ENCODE measurements around the gene ADGRA3.

DNA sequence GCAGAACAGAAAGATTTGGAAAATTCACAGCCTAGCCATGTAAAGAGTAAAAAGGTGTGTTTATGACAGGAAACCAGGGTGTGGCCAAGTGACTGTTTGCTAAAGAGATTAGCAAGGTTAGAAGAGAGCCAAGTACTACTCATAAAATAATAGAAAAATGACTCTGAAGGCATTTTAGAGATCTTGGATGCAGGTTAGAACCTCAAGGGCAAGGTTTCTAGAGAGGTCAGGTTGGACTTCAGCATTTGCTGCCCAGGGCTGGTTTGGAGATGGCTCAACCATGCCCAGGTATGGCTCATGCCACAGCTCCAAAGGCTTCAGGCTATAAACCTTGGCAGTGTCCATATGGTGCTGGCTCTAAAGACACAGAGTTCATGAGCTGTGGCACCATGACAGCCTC is 40.6 kb upstream of the ADGRA3 start:
- TF ChIP-seq, protein P1, sequence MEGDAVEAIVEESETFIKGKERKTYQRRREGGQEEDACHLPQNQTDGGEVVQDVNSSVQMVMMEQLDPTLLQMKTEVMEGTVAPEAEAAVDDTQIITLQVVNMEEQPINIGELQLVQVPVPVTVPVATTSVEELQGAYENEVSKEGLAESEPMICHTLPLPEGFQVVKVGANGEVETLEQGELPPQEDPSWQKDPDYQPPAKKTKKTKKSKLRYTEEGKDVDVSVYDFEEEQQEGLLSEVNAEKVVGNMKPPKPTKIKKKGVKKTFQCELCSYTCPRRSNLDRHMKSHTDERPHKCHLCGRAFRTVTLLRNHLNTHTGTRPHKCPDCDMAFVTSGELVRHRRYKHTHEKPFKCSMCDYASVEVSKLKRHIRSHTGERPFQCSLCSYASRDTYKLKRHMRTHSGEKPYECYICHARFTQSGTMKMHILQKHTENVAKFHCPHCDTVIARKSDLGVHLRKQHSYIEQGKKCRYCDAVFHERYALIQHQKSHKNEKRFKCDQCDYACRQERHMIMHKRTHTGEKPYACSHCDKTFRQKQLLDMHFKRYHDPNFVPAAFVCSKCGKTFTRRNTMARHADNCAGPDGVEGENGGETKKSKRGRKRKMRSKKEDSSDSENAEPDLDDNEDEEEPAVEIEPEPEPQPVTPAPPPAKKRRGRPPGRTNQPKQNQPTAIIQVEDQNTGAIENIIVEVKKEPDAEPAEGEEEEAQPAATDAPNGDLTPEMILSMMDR (conservative IDR thresholded peaks at IDR 0.05; ENCODE audit: low read length): no peak
- no peak for TF ChIP-seq EZH2phosphoT487 (IDR thresholded peaks at IDR 0.05; ENCODE audit: borderline replicate concordance)
